ENCODE measurements around the gene COL23A1. TPM values are rescaled to one million over a fixed set of nuclear protein-coding genes. Genes with fewer than 3 reads are reported as not detected.

COL23A1 gene
- total and polyA plus RNA-seq, 2 of the 13 experiments (the other 11 are each of a cell fraction or from before 2014, with no cell fraction given): not detected

DNA sequence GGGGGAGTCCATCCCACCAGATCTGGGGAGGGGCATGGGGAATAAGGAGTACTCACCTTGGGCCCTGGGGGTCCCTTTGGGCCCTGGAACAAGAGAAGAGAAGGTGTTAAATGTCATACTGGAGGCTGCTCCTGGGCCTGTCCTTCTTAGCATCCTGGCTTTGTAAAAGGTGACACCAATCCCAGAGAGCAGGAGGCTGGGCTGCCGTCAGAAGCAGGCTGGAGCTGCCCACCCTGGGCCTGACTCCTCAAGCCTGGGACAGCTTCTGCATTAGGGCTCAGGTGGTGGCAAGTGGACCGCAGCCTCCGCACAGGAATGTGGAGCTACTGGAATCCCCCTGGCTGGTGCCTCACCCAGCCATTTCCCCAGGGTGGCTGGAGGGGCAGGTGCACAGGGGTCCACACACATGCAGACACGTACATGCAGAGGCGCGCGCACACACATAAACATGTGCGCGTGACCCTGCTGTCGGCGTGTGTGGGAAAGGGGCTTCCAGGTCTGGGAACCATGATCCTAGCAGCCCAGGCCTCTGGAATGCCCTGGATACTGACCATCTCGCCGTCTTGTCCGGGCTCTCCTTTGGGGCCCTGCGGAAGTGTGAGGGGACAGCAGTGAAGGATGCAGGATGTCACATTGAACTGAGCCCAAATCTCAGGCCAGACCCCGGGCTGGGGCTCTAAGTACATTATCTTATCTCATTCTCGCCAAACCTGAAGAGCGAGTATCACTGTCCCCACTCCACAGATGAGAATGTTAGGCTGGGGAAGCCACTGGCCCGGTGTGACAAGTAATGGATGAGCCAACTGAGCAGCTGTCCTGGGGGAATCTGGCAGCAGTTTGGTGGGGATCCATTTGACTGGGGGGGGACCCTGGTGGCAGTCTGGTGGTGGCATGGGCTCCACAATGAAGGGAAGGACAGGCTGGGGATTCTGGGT lies 328.3 kb downstream of the COL23A1 start:
- WGBS (ENCODE audit: low lambda C conversion rate): 74% methylated on average over 11 of the region's 19 CpGs
- CTCF ChIA-PET (ENCODE audit: low intra/inter-chr PET ratio, low total read pairs): no interaction called here
- H2AFZ ChIP-seq (ENCODE audit: low read length): no peak overlapping the region
- no peaks in the 10 kb centered on the region for H3K79me2 ChIP-seq (ENCODE audit: insufficient read depth, low read length)
- H3K4me2 ChIP-seq (ENCODE audit: low read depth, low read length): no peak overlapping the region
- peaks cover 3 to 4% of the 10 kb centered on the region in 2 experiments; a peak in 3 of 5 replicates for H3K27me3 ChIP-seq (ENCODE audit: control insufficient read depth in 1 of 2, insufficient read depth in 2 of 2, low read length in 2 of 2)
- no peaks in the 10 kb centered on the region for H3K4me1 ChIP-seq (ENCODE audit: insufficient read depth, low read length)
- no peak overlapping the region for H3K4me3 ChIP-seq (replicated peaks in 1 of 3; ENCODE audit: insufficient read depth in 1 of 3, low read depth in 2 of 3, low read length in 3 of 3)
- H3K27ac ChIP-seq (ENCODE audit: extremely low read length, insufficient read depth, low read length): no peak overlapping the region
- intact Hi-C loops (cut with micrococcal nuclease; ENCODE audit: unreplicated experiment) (no loop called here), in situ Hi-C loops (cut with HindIII; ENCODE audit: extremely low pct_ligation_motif_present, low pct_unique_long_range_greater_than_20kb) (no loop called here)
- no TSS peak for BruUV-seq (replicated peaks)
- FAIRE-seq: no peak
- no peaks in the 10 kb centered on the region for H3K9me3 ChIP-seq (ENCODE audit: low read length)
- no peak overlapping the region for H3K9ac ChIP-seq (ENCODE audit: insufficient read depth, low read depth, low read length)
- POLR2A ChIA-PET: no interaction called here
- H4K20me1 ChIP-seq (ENCODE audit: insufficient read depth, low read length): no peaks in the 10 kb centered on the region
- H3K36me3 ChIP-seq (replicated peaks in 1 of 2; ENCODE audit: control insufficient read depth in 1 of 2, insufficient read depth in 2 of 2, low read length in 2 of 2): no peaks in the 10 kb centered on the region
- DNase-seq (ENCODE audit: low spot score): no peak
- no peak for ATAC-seq
- no peak for TF ChIP-seq NFE2L2 (IDR thresholded peaks at IDR 0.05; ENCODE audit: low read length)
- TF ChIP-seq TEAD2 (CRISPR knock-in tag; IDR thresholded peaks at IDR 0.05): no peak
- TF ChIP-seq, protein P1, sequence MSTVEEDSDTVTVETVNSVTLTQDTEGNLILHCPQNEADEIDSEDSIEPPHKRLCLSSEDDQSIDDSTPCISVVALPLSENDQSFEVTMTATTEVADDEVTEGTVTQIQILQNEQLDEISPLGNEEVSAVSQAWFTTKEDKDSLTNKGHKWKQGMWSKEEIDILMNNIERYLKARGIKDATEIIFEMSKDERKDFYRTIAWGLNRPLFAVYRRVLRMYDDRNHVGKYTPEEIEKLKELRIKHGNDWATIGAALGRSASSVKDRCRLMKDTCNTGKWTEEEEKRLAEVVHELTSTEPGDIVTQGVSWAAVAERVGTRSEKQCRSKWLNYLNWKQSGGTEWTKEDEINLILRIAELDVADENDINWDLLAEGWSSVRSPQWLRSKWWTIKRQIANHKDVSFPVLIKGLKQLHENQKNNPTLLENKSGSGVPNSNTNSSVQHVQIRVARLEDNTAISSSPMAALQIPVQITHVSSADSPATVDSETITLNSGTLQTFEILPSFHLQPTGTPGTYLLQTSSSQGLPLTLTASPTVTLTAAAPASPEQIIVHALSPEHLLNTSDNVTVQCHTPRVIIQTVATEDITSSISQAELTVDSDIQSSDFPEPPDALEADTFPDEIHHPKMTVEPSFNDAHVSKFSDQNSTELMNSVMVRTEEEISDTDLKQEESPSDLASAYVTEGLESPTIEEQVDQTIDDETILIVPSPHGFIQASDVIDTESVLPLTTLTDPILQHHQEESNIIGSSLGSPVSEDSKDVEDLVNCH (CRISPR knock-in tag; IDR thresholded peaks at IDR 0.05): no peak
- no peak for TF ChIP-seq ZNF44 (CRISPR knock-in tag; IDR thresholded peaks at IDR 0.05)
- no peak for TF ChIP-seq ZNF572 (CRISPR knock-in tag; IDR thresholded peaks at IDR 0.05)
- TF ChIP-seq ZNF180 (CRISPR knock-in tag; IDR thresholded peaks at IDR 0.05; ENCODE audit: borderline replicate concordance, low read depth): no peak
- TF ChIP-seq NONO (IDR thresholded peaks at IDR 0.05): no peak
- TF ChIP-seq NONO (CRISPR knock-in tag; conservative IDR thresholded peaks at IDR 0.05): no peak
- TF ChIP-seq, protein P2, sequence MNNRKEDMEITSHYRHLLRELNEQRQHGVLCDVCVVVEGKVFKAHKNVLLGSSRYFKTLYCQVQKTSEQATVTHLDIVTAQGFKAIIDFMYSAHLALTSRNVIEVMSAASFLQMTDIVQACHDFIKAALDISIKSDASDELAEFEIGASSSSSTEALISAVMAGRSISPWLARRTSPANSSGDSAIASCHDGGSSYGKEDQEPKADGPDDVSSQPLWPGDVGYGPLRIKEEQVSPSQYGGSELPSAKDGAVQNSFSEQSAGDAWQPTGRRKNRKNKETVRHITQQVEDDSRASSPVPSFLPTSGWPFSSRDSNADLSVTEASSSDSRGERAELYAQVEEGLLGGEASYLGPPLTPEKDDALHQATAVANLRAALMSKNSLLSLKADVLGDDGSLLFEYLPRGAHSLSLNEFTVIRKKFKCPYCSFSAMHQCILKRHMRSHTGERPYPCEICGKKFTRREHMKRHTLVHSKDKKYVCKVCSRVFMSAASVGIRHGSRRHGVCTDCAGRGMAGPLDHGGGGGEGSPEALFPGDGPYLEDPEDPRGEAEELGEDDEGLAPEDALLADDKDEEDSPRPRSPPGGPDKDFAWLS (CRISPR knock-in tag; IDR thresholded peaks at IDR 0.05; ENCODE audit: borderline replicate concordance): no peak
- TF ChIP-seq SKI (IDR thresholded peaks at IDR 0.05; ENCODE audit: partially characterized antibody): no peak
- no peak for TF ChIP-seq DNMT3B (CRISPR knock-in tag; conservative IDR thresholded peaks at IDR 0.05)
- TF ChIP-seq HHEX (CRISPR knock-in tag; IDR thresholded peaks at IDR 0.05): no peak
- no peak for TF ChIP-seq NR2F6 (IDR thresholded peaks at IDR 0.05)
- no peak for TF ChIP-seq NR2F6 (CRISPR knock-in tag; IDR thresholded peaks at IDR 0.05)
- TF ChIP-seq, protein P3, sequence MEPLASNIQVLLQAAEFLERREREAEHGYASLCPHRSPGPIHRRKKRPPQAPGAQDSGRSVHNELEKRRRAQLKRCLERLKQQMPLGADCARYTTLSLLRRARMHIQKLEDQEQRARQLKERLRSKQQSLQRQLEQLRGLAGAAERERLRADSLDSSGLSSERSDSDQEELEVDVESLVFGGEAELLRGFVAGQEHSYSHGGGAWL (CRISPR knock-in tag; IDR thresholded peaks at IDR 0.05): no peak
- no peak for TF ChIP-seq ELF4 (CRISPR knock-in tag; IDR thresholded peaks at IDR 0.05; ENCODE audit: borderline replicate concordance)
- TF ChIP-seq, protein P4, sequence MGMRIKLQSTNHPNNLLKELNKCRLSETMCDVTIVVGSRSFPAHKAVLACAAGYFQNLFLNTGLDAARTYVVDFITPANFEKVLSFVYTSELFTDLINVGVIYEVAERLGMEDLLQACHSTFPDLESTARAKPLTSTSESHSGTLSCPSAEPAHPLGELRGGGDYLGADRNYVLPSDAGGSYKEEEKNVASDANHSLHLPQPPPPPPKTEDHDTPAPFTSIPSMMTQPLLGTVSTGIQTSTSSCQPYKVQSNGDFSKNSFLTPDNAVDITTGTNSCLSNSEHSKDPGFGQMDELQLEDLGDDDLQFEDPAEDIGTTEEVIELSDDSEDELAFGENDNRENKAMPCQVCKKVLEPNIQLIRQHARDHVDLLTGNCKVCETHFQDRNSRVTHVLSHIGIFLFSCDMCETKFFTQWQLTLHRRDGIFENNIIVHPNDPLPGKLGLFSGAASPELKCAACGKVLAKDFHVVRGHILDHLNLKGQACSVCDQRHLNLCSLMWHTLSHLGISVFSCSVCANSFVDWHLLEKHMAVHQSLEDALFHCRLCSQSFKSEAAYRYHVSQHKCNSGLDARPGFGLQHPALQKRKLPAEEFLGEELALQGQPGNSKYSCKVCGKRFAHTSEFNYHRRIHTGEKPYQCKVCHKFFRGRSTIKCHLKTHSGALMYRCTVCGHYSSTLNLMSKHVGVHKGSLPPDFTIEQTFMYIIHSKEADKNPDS (CRISPR knock-in tag; IDR thresholded peaks at IDR 0.05): no peak
- TF ChIP-seq XRCC5 (optimal IDR thresholded peaks at IDR 0.05; ENCODE audit: low read length): no peak
- no peak for TF ChIP-seq EZH2 (conservative IDR thresholded peaks at IDR 0.05; ENCODE audit: low read depth, low read length)
- TF ChIP-seq ZNF225 (CRISPR knock-in tag; IDR thresholded peaks at IDR 0.05): no peak
